Activated CD4-positive, alpha-beta T cell treated with anti-CD3 and anti-CD28 coated beads, Interleukin-10, Interleukin-2, amounts not matched to agents 100 ng/mL and 50 ng/mL, durations not matched to agents 16 hours and 8 hours (primary cell): ENCODE results near the gene RBM38.
"Not testable (repeated sequence)": the region's sequence is repeated elsewhere in the genome, so short reads cannot be mapped to it uniquely, and the experiment has no call there.

ENCODE experiments used
- DNase-seq: peaks from one replicate; pipeline ENCODE4 v3.0.0-alpha.2; 2020

RBM38 gene

DNA sequence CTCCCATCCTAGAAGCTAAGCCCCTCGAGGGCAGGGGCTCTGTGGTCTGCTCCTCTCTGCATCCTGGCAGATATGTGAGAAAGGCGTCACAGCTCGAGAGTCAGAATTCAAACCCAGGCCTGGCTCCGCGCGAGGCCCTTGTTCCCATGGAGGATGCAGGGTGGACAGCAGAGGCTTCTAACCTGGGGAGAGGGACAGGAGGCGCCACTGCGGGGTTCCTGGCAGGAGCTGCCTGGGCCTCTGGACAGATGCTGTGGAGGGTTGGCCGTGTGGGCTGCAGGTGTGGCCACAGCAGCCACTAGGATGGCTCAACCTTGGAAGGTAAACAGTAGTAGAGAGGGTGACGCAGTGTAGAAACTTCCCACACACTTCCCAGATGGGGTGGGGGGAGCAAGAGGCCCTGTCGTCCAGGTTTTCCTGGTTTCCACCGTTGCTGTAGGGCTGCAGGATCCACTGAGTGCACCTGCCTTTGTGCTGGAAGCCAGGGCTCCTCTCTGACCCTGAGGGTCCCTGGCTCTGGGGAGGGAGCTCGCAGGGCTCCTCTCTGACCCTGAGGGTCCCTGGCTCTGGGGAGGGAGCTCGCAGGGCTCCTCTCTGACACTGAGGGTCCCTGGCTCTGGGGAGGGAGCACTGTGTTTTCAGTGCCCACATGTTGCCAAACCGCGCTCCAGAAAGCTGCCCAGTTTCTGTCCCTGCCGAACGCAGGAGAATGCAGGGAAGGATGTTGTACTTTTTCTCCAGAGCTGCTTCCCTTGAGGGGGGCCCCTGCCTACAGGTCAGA lies 14.2 kb downstream of the RBM38 start:
- no peak for DNase-seq

GRCh38 chr20:57407541-57407956 lies 16.4 kb downstream of the RBM38 start:
- no peak for DNase-seq

- no peak for DNase-seq
Observed at GRCh38 chr20:57408131-57408530, 16.9 kb downstream of the RBM38 start.

GRCh38 chr20:57408536-57409233 lies 17.5 kb downstream of the RBM38 start:
- no peak for DNase-seq

DNA sequence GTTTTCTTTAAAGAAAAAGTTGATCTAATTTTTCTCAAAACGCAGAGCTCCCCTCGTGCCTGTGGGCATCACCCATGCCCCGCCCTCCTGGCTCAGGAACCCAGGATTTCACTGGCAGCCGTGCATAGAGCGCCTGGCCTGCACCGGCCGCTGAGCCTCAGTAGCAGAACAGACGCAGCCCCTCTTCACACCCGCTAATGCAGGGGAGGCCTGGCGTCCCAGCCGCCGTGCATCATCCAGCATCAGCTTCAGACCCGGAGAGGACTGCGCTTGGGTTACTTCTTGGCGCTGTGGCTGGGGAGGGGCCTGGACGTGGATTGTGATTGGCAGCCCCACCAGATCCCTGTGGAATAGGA lies 18.1 kb downstream of the RBM38 start:
- DNase-seq: no peak

GRCh38 chr20:57409672-57410397 lies 18.6 kb downstream of the RBM38 start:
- no peak for DNase-seq

DNA sequence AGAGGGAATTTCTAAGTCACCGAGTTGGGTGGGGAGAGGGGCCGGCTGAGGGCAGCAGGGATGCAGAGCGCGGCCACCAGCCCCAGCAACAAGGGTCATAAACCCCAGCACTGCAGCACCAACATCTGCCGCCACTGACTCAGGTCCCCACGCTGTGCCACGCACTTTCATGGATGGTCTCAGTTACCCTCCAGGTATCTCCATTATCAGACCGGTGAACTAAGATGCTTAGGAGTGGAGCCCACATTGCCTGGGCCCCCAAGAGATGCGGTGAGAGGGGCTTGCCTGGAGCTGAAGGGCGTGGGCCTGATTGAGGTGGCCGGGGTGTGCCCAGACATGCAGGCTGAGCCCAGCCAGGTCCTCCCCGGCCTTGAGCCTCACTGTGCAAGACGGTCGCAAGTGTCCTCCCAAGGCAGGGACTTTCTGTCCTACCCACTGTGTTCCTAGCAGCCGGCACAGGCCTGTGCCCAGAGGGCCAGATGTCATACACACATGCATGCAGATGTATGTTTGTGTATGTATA lies 19.3 kb downstream of the RBM38 start:
- DNase-seq: no peak

DNA sequence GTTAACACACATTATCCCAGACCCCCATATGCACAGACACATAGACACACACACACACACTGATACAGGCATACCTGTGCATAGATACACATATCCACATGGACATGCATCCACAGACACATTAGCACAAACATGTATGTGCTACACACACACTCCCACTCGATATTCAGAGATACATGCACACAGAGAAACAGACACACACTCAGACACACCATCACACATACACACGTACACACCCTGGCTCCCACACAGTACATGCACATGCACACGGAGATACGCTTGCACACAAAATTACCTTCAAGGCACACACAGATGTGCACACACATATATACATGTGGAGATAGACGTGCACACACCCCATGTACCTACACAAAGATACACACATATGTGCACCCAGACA lies 19.7 kb downstream of the RBM38 start:
- no peak for DNase-seq

- DNase-seq: no peak
Observed at GRCh38 chr20:57411406-57412283, 20.4 kb downstream of the RBM38 start.

DNA sequence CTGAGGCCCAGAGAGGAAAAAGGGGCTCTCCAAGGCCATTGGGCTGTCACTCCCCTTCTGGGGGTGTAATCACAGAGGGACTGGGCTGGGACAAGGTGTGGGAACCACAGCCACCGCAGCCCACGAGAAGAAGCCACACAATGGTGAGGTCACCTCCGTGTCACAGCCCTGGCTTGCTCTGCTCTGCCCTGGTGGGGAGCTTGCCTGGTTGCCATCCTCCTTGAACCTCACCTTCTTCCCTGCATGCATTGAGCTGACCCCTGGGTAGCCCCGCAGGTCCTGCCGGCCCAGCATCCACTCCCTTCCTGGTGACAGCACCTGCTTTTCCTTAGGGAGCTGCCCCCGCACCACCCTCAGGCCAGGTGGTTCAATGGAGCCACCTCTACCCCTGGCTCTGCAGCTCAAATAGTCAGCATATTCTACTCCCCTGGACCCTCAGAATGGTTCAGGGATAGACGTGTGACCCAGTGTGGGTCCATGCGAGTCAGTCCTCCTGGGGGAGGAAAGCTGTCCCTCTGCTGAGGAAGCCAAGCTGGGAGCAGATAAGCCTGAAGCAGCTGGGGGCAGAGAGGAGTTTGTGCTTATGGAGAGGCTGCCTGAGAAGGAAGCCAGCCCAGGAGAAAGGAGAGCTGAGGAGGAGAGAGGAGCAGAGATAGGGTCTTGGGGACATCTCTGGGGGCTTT lies 21.3 kb downstream of the RBM38 start:
- no peak for DNase-seq

DNA sequence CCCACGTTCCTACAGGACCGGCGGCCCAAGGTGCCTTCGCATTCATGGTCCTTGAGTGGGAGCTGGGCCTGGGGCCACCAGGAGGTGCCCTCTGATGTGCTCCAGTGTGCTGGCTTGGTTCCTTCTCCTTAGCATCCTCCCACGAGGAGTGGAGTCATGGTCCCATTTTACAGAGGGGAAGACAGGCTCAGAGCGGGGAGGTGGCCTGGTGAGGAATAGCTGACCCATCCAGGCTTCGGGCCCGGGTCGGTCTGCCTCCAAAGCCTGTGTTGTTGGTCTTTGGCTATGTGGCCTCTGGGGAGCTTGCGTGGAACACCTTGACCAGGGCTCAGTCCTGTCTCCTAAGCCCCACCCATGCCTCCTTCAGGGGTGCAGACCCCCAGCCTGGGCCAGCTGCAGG lies 22.8 kb downstream of the RBM38 start:
- no peak for DNase-seq

DNA sequence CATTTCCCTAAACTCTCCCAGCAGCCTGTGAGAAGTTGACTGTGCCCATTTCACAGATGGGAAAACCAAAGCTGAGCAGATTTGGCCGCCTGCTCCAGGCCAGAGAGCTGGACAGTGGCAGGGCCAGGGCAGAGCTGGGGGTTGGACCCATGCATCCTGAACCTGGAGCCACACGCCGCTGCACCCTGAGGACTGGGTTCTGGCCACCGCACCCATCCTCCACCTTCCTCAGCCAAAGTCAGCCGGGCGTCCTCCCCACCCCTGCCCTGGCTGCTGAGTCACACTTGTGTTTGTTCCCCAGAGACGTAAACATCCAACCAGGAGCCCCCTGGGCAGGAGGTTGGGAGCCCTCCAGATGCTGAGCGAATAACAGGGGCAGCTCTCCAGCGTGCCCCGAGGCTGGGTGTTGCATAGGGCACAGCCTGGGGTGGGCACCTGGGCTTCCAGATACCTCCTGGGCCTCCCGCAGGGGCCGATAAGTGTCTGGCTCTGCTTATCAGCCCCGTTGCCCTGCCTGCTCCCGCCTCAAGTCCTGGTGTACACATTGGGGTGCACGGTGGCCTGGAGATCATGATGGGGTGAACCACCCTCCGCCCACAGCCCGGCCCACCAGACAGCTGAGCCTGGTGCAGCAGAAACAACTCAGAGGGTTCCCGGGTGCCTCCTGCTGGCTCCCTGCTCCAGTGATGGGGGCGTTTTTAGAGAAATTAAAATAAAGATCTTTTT lies 23.8 kb downstream of the RBM38 start:
- no peak for DNase-seq

DNA sequence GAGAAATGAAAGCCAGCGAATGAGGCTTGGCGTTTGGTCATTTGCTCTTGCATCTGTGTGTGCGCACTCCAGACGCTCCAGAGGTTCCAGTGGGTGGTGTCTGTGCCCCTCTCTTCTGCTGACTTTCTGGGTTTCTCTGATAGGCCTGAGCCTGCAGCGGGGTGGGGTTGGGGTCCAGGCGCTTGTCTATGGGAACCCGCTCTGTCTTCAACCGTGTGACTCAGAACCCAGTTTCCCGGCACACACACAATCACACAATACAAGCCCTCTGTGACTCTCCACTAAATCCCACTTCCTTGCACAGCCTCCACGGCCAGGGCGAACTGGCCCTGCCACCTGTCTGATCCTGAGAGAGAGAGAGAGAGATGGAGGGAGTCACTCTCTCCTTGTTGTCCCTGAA lies 24.6 kb downstream of the RBM38 start:
- DNase-seq: no peak

- DNase-seq: no peak
Observed at GRCh38 chr20:57416296-57417022, 25.3 kb downstream of the RBM38 start.

GRCh38 chr20:57417051-57417689 lies 26.0 kb downstream of the RBM38 start:
- DNase-seq: no peak

DNA sequence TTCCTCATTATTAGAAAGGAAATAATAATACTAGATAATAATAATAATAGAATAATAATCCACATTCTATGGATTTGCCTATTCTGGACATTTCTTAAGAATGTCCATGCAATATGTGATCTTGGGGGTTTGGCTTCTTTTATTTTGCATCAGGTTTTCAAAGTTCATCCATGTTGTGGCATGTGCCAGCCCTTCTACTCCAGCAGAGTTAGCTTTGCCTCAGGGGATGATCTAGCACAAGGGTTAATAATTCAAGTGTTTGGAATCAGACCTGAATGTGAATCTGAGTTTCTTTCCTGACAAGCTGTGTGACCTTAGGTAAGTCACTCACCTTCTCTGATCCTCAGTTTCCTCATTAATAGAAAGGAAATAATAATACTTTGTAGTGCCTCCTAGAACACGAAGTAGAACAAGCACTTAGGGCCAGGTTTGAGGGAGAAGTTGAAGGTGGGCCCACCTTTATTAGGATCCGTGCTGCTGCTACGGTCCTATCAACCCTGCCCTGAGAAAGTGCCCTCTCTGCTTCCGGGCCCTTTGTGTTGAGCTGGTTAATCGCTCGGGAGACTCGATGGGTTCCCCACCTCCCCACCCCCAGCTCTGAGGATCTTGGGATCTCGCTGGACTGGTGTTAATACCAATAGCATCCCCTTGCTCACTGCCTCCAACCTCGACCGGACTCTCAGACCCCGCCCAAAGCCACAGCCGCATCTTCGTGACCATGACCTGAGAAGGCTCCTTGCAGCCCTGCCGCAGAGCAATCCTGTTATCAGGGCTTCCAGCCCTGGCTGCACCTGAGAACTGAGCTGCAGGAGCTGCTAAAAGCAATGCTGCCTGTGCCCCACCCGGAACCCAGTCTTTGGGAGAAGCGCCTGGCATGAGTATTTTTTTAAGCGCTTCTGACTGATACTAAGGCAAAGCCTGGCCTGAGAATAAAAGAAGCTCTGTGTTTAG lies 26.9 kb downstream of the RBM38 start:
- no peak for DNase-seq

GRCh38 chr20:57419479-57419878 lies 28.3 kb downstream of the RBM38 start:
- not testable (repeated sequence) for DNase-seq

- DNase-seq: no peak
Observed at GRCh38 chr20:57420571-57421252, 29.5 kb downstream of the RBM38 start.
